GM23338 (cell line): ENCODE data around the gene CAMTA1. TPM values are rescaled to one million over a fixed set of nuclear protein-coding genes. Genes with fewer than 3 reads are reported as not detected.

Experiments
- ATAC-seq: fragments of 200-7000 bp; cut with Tn5 transposase; 3 replicates; pipeline ENCODE4 v1.9.1; 2020
- DNase-seq: peaks from one replicate; pipeline ENCODE4 v3.0.0-alpha.2; 2015; ENCODE audit warnings: low spot score
- H2AFZ ChIP-seq: fragments of 200-600 bp; sonication (generic); 2 replicates; pipeline ENCODE4 v1.8.0; 2016; ENCODE audit warnings: antibody characterized with exemption, mild to moderate bottlenecking, moderate library complexity
- H3F3A ChIP-seq: fragments of 200-600 bp; sonication (generic); replicated peaks from 2 replicates; pipeline ENCODE4 v1.8.0; 2017; ENCODE audit warnings: antibody characterized with exemption, mixed run types, low read depth
- H3K27ac ChIP-seq: fragments of 200-600 bp; sonication (generic); 2 replicates; pipeline ENCODE4 v1.6.1; 2016; ENCODE audit warnings: low read depth
- H3K27me3 ChIP-seq: fragments of 200-600 bp; sonication (generic); 2 replicates; pipeline ENCODE4 v1.8.0; 2016; ENCODE audit warnings: mild to moderate bottlenecking, mixed run types, moderate library complexity; ENCODE audit not compliant: insufficient read depth
- H3K36me3 ChIP-seq: fragments of 200-600 bp; sonication (generic); 2 replicates; pipeline ENCODE4 v1.8.0; 2016; ENCODE audit warnings: mild to moderate bottlenecking; ENCODE audit not compliant: insufficient read depth
- H3K4me1 ChIP-seq: fragments of 200-600 bp; sonication (generic); 2 replicates; pipeline ENCODE4 v1.8.0; 2016; ENCODE audit warnings: mild to moderate bottlenecking, moderate library complexity; ENCODE audit not compliant: insufficient read depth
- H3K4me2 ChIP-seq: fragments of 200-600 bp; sonication (generic); 2 replicates; pipeline ENCODE4 v1.7.1; 2017; ENCODE audit warnings: mixed run types
- H3K4me3 ChIP-seq: fragments of 200-600 bp; sonication (generic); 2 replicates; pipeline ENCODE4 v1.6.1; 2016; ENCODE audit warnings: mixed run types
- H3K79me2 ChIP-seq: fragments of 200-600 bp; sonication (generic); replicated peaks from 2 replicates; pipeline ENCODE4 v1.8.0; 2017; ENCODE audit warnings: mild to moderate bottlenecking; ENCODE audit not compliant: insufficient read depth
- H3K9me2 ChIP-seq: fragments of 200-600 bp; sonication (generic); 2 replicates; pipeline ENCODE4 v1.8.0; 2017; ENCODE audit not compliant: insufficient read depth
- H4K20me1 ChIP-seq: fragments of 200-600 bp; sonication (generic); replicated peaks from 2 replicates; pipeline ENCODE4 v1.8.0; 2017; ENCODE audit warnings: mild to moderate bottlenecking; ENCODE audit not compliant: insufficient read depth
- H3K27ac Mint-ChIP-seq: 2 replicates; pipeline ENCODE4 v1.8.0; 2020; ENCODE audit warnings: inconsistent platforms, mild to moderate bottlenecking, moderate library complexity, mixed read lengths
- H3K27me3 Mint-ChIP-seq: 3 replicates; pipeline ENCODE4 v1.8.0; 2022; ENCODE audit warnings: low read depth, mild to moderate bottlenecking, moderate library complexity, mixed read lengths, inconsistent platforms; ENCODE audit not compliant: insufficient read depth, poor library complexity
- H3K36me3 Mint-ChIP-seq: 3 replicates; pipeline ENCODE4 v1.8.0; 2021; ENCODE audit warnings: low read depth, mild to moderate bottlenecking, inconsistent platforms, moderate library complexity, mixed read lengths
- H3K4me1 Mint-ChIP-seq: 3 replicates; pipeline ENCODE4 v1.8.0; 2020; ENCODE audit warnings: mild to moderate bottlenecking, inconsistent platforms, mixed read lengths
- H3K4me3 Mint-ChIP-seq: 3 replicates; pipeline ENCODE4 v1.8.0; 2021; ENCODE audit warnings: moderate library complexity, mild to moderate bottlenecking, inconsistent platforms, mixed read lengths
- H3K9me3 Mint-ChIP-seq: 3 replicates; pipeline ENCODE4 v1.8.0; 2020; ENCODE audit warnings: moderate library complexity, mild to moderate bottlenecking, inconsistent platforms, mixed read lengths
- CREB1 ChIP-seq: fragments of 250-450 bp; sonication (Bioruptor Pico); IDR thresholded peaks from 2 replicates; pipeline ENCODE4 v1.5.0; 2020; ENCODE audit warnings: low read depth, mild to moderate bottlenecking, moderate library complexity
- JUNB ChIP-seq: IDR thresholded peaks from one replicate; pipeline ENCODE4 v1.6.1; 2016; ENCODE audit warnings: antibody characterized with exemption; ENCODE audit not compliant: unreplicated experiment
- NANOG ChIP-seq: IDR thresholded peaks from 2 replicates; pipeline ENCODE4 v1.6.1; 2016; ENCODE audit warnings: antibody characterized with exemption, borderline replicate concordance
- POLR2AphosphoS5 ChIP-seq: IDR thresholded peaks from 2 replicates; pipeline ENCODE4 v1.6.1; 2016; ENCODE audit warnings: antibody characterized with exemption, low read depth
- STAT1 ChIP-seq: IDR thresholded peaks from one replicate; pipeline ENCODE4 v1.6.1; 2016; ENCODE audit warnings: antibody characterized with exemption; ENCODE audit not compliant: unreplicated experiment
- polyA plus RNA-seq: library from polyadenylated mRNA; unstranded; fragments of >200 nt; fragmentation: Nextera tagmentation; extraction: Ambion mirVana; gene quantifications from 2 replicates; pipeline ENCODE4 v1.2.1, GENCODE V29; 2016
- total RNA-seq: library from RNA; depleted of rRNA; stranded (reverse); fragments of >200 nt; shearing (Covaris generic); gene quantifications from 2 replicates; pipeline ENCODE4 v1.2.3, GENCODE V29; 2014
- TF ChIP-seq, protein P1 (sequence below): IDR thresholded peaks from 2 replicates; pipeline ENCODE4 v1.6.1; 2016; ENCODE audit warnings: antibody characterized with exemption
- TF ChIP-seq, protein P2 (sequence below): fragments of 250-450 bp; sonication (Bioruptor Pico); IDR thresholded peaks from 2 replicates; pipeline ENCODE4 v1.5.0; 2020; ENCODE audit warnings: mild to moderate bottlenecking, moderate library complexity
- TF ChIP-seq, protein P3 (sequence below): IDR thresholded peaks from one replicate; pipeline ENCODE4 v1.6.1; 2018; ENCODE audit warnings: antibody characterized with exemption; ENCODE audit not compliant: unreplicated experiment

The CAMTA1 gene
- total and polyA plus RNA-seq, 2 experiments from 2014 or later = 115 to 519 TPM

DNA sequence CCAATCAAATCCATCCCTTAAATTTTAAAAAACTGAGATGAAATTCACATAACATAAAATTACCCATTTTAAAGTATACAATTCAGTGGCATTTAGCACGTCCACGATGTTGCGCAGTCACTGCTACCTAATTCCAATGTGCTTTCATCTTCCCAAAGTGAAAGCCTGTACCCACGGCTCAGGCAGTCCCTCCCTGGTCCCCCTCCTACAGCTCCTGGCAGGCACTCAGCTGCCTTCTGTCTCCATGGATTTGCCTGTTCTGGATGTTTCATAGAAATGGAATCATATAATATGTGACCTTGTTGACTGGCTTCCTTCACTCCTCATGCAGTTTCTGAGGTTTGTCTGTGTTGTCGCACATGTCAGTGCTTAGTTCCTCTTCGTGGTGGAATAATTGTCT is 386.3 kb downstream of the CAMTA1 start (continued):
- TF ChIP-seq, protein P1, sequence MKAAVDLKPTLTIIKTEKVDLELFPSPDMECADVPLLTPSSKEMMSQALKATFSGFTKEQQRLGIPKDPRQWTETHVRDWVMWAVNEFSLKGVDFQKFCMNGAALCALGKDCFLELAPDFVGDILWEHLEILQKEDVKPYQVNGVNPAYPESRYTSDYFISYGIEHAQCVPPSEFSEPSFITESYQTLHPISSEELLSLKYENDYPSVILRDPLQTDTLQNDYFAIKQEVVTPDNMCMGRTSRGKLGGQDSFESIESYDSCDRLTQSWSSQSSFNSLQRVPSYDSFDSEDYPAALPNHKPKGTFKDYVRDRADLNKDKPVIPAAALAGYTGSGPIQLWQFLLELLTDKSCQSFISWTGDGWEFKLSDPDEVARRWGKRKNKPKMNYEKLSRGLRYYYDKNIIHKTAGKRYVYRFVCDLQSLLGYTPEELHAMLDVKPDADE = no peak
- TF ChIP-seq, protein P2, sequence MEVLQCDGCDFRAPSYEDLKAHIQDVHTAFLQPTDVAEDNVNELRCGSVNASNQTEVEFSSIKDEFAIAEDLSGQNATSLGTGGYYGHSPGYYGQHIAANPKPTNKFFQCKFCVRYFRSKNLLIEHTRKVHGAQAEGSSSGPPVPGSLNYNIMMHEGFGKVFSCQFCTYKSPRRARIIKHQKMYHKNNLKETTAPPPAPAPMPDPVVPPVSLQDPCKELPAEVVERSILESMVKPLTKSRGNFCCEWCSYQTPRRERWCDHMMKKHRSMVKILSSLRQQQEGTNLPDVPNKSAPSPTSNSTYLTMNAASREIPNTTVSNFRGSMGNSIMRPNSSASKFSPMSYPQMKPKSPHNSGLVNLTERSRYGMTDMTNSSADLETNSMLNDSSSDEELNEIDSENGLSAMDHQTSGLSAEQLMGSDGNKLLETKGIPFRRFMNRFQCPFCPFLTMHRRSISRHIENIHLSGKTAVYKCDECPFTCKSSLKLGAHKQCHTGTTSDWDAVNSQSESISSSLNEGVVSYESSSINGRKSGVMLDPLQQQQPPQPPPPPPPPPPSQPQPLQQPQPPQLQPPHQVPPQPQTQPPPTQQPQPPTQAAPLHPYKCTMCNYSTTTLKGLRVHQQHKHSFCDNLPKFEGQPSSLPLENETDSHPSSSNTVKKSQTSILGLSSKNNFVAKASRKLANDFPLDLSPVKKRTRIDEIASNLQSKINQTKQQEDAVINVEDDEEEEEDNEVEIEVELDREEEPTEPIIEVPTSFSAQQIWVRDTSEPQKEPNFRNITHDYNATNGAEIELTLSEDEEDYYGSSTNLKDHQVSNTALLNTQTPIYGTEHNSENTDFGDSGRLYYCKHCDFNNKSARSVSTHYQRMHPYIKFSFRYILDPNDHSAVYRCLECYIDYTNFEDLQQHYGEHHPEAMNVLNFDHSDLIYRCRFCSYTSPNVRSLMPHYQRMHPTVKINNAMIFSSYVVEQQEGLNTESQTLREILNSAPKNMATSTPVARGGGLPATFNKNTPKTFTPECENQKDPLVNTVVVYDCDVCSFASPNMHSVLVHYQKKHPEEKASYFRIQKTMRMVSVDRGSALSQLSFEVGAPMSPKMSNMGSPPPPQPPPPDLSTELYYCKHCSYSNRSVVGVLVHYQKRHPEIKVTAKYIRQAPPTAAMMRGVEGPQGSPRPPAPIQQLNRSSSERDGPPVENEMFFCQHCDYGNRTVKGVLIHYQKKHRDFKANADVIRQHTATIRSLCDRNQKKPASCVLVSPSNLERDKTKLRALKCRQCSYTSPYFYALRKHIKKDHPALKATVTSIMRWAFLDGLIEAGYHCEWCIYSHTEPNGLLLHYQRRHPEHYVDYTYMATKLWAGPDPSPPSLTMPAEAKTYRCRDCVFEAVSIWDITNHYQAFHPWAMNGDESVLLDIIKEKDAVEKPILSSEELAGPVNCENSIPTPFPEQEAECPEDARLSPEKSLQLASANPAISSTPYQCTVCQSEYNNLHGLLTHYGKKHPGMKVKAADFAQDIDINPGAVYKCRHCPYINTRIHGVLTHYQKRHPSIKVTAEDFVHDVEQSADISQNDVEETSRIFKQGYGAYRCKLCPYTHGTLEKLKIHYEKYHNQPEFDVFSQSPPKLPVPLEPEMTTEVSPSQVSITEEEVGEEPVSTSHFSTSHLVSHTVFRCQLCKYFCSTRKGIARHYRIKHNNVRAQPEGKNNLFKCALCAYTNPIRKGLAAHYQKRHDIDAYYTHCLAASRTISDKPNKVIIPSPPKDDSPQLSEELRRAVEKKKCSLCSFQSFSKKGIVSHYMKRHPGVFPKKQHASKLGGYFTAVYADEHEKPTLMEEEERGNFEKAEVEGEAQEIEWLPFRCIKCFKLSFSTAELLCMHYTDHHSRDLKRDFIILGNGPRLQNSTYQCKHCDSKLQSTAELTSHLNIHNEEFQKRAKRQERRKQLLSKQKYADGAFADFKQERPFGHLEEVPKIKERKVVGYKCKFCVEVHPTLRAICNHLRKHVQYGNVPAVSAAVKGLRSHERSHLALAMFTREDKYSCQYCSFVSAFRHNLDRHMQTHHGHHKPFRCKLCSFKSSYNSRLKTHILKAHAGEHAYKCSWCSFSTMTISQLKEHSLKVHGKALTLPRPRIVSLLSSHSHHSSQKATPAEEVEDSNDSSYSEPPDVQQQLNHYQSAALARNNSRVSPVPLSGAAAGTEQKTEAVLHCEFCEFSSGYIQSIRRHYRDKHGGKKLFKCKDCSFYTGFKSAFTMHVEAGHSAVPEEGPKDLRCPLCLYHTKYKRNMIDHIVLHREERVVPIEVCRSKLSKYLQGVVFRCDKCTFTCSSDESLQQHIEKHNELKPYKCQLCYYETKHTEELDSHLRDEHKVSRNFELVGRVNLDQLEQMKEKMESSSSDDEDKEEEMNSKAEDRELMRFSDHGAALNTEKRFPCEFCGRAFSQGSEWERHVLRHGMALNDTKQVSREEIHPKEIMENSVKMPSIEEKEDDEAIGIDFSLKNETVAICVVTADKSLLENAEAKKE (CRISPR knock-in tag) = no peak
- TF ChIP-seq STAT1 = no peak

DNA sequence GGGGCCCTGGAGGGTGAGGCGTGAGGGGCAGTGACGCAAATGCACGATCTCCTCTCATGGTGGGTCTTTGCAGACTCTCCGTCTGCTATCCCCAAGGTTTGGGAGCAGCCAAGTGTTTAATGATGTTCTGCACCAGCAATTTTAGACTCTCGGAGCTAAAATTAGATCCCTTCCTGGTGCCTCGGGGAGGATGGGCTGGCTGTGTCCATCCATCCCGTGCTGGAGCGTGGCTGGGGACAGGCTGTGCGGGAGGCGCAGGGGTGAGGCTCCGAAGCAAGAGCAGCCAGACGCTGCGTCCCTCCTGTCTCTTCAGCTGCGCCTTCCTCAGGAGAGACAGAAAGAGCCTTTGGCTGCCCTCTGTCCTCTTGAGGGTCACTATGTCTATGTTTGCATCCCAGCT is 387.6 kb downstream of the CAMTA1 start:
- H3K4me1 Mint-ChIP-seq = peaks cover 2% of the 10 kb centered on the region; the same call in 2 of the 3 replicates
- no peaks in the 10 kb centered on the region; the same call in 1 of the 2 replicates for H3K4me1 ChIP-seq
- no peaks in the 10 kb centered on the region for H3K9me2 ChIP-seq
- no peak overlapping the region for H3K4me3 Mint-ChIP-seq
- peaks cover 15% of the 10 kb centered on the region; the same call in 2 of the 3 replicates for H3K9me3 Mint-ChIP-seq
- ATAC-seq (no peak), DNase-seq (no peak)
- H3K27ac ChIP-seq = no peak overlapping the region
- peaks cover 3% of the 10 kb centered on the region for H3K27me3 Mint-ChIP-seq
- TF ChIP-seq CREB1 (CRISPR knock-in tag) (no peak), JUNB (no peak), NANOG (no peak), POLR2AphosphoS5 (no peak)
- TF ChIP-seq, protein P3, sequence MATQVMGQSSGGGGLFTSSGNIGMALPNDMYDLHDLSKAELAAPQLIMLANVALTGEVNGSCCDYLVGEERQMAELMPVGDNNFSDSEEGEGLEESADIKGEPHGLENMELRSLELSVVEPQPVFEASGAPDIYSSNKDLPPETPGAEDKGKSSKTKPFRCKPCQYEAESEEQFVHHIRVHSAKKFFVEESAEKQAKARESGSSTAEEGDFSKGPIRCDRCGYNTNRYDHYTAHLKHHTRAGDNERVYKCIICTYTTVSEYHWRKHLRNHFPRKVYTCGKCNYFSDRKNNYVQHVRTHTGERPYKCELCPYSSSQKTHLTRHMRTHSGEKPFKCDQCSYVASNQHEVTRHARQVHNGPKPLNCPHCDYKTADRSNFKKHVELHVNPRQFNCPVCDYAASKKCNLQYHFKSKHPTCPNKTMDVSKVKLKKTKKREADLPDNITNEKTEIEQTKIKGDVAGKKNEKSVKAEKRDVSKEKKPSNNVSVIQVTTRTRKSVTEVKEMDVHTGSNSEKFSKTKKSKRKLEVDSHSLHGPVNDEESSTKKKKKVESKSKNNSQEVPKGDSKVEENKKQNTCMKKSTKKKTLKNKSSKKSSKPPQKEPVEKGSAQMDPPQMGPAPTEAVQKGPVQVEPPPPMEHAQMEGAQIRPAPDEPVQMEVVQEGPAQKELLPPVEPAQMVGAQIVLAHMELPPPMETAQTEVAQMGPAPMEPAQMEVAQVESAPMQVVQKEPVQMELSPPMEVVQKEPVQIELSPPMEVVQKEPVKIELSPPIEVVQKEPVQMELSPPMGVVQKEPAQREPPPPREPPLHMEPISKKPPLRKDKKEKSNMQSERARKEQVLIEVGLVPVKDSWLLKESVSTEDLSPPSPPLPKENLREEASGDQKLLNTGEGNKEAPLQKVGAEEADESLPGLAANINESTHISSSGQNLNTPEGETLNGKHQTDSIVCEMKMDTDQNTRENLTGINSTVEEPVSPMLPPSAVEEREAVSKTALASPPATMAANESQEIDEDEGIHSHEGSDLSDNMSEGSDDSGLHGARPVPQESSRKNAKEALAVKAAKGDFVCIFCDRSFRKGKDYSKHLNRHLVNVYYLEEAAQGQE = no peak
- no peaks in the 10 kb centered on the region for H3K36me3 ChIP-seq
- peaks cover 5% of the 10 kb centered on the region; the same call in 1 of the 3 replicates for H3K36me3 Mint-ChIP-seq
- H3K4me3 ChIP-seq = no peak overlapping the region
- no peaks in the 10 kb centered on the region for H4K20me1 ChIP-seq
- H3F3A ChIP-seq = no peaks in the 10 kb centered on the region
- H2AFZ ChIP-seq = no peak overlapping the region
- H3K79me2 ChIP-seq = no peaks in the 10 kb centered on the region
- no peak overlapping the region for H3K4me2 ChIP-seq
- H3K27me3 ChIP-seq = no peaks in the 10 kb centered on the region
- no peak overlapping the region for H3K27ac Mint-ChIP-seq
